ENCODE measurements around the gene JUP.

Gene JUP

DNA sequence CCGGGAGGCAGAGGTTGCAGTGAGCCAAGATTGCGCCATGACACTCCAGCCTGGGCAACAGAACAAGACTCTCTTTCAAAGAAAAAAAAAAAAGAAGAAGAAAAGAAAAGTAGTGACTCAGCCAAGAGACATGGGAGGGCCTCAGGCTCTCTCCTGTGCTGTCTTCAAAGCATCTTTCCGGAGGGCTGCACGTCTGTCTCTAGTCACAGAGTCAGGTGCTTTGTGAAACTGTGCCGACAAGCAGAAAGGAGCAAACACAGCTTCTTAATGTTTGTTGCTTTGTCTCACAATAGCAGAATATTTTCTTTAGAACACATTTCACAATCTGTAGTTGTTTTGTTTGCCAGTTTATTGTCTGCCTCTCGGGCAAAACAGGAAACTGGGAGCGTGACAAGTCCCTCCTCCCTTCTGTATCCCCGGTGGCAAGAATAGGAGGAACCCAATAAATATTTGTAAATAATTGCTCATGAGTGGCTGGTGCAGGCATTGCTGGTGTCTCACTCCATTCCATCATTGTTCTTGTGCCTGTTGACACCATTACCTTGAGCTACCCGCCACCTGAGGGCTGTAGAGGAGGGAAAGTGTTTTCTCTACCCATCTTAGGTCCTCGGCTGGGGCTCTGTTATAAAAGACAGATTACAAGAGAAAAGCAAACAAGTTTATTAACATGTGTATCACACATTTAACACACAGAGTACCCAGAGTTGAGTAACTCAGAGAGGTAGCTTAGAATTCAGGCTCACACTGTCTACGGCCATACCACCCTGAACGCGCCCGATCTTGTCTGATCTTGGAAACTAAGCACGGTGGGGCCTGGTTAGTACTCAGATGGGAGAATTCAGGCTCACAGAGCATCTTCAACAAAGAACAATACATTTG, 68.9 kb downstream of the JUP start:
- DNase-seq: no peak

DNA sequence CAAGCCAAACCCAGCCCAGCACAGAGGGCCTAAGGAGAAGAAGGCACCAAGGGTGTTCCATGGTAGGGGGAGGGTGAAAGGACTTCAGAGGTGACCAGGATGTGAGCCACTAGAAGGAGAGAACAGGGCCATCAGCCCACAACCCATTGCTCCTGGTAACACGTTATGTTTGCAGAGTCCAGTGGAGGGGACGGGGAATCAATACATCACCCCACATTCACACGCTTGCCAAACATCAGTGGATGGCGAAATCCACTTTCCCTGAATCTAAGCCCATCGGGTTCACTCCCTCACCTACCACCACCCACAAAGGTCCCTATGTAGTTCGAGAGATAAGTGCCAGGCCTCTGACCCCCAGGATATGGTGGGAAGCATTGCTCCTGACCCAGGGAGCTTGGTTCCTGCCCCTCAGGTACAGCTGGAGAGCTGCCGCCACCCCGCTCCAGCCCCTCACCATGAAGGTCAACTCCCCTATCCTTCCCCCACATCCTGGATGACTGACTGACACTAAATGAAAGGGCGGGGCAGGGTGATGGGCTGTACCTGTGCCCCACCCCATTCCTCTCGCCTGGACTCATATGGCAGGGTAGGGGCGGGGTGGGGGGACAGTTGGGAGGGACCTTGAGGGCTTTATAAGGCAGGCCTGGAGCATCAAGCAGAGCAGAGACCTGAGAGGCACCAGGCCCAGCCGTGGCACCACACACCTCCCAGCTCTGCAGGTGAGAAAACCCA, 74.7 kb downstream of the JUP start, which contains the start of gene GAST:
Gene GAST, plus strand, starts transcription at position 663 of the 732 bp plus-strand sequence. CDS start 3,106 bp downstream, outside the sequence.
- DNase-seq: no peak

DNA sequence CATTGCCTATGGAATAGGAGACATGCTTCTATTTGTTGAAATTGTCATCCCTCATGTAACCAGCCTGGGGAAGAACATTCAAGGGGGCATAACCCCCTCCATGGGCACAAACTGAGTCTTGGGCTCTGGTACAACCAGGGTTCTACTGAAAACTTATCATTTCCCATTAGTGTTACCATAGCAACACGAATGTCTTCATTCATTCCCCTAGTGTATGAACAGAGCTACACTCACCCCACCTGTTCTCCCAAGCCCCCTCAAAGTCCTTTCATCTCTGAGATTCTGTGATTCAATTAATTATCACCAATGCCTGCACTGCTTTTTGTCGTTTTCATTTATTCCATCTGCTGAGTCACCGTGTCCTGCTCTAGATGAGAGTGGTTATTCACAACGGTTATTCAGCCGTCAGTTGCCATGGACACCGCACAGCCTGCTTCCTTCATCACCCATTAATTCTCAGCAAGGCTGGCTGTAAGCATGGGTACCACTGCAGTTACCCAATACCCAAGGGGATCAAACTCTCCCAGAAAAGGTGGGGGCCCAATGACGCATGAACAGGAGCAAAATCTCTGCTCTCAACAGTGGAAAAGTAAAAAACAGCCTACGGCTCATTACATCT, 75.9 kb downstream of the JUP start:
- DNase-seq: no peak

DNA sequence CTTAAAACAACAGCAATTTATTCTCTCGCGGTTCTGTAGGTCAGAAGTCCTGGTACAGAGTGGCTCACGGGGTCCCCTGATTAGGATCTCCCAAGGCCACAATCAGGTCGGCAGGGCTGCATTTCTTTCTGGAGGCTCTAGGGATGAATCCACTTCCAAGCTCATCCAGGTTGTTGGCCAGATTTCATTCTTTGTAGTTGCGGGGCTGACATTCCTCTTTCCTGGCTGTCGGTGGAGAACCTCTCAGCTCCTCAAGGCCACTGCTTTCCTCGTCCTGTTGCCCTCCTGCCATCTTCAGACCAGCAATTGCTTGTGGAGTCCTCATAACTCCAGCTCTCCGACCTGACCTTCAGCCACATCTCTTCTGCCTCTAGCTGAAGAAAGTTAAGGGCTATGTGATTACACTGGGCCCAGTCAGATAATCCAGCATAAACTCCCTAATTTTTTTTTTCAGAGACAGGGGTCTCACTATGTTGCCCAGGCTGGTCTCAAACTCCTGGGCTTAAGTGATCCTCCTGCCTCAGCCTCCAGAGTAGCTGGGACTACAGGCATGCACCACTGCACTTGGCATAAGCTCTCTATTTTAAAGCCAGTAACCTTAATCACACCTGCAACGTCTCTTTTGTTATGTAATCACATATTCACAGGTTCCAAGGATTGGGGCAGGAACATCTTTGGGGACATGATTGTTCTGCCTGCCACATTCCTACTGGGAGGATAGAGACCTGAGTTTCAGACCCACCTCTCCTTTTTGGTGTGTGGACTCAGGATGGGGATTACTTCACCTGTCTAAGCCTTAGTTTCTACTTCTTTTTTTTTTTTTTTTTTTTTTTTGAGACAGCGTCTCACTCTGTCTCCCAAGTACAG, 78.5 kb downstream of the JUP start:
- no peak for DNase-seq

DNA sequence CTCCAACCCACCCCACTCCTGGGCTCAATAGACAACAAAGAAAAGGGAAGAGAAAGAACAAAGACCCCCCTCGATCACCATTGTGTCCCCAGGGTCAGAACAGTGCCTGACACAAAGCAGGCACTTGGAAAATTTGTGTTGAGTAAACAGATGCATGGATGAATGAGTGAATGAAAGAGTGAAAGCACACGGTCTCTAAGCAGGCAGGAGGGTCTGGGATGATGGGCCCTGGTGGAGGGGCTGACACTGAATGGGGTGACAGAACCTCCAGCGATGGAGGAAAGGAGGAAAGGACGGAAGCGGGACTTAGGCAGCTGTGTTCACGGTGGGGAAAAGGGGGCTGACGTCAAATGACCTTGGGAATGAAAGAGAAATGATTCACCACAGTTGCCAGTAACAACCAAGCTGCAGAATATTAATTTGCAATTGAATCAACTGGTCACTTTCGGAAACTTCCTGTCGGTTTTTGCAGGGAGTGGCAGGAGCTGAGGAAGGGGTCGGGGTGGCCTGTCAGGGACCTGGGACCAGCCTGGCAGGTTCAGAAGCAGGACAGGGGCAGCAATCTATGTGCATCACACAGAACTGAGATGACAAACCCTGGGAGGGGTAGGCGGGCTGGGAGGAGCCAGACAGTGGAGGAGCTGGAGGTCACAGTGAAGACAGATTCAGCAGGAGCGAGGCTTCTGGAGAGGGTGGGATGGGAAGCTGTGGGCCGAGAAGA, 81.1 kb downstream of the JUP start:
- DNase-seq: no peak

Measured in effector CD4-positive, alpha-beta T cell (primary cell).